HuH-7 (cell line): ENCODE results near the gene TMED8.
"Not testable (repeated sequence)": the region's sequence is repeated elsewhere in the genome, so short reads cannot be mapped to it uniquely, and the experiment has no call there.

Experiments
- DNase-seq: peaks from one replicate; pipeline ENCODE4 v3.0.0; 2011; ENCODE audit warnings: low spot score

Gene TMED8

GRCh38 chr14:77322250-77322902 lies 54.5 kb downstream of the TMED8 start:
- no peak for DNase-seq

DNA sequence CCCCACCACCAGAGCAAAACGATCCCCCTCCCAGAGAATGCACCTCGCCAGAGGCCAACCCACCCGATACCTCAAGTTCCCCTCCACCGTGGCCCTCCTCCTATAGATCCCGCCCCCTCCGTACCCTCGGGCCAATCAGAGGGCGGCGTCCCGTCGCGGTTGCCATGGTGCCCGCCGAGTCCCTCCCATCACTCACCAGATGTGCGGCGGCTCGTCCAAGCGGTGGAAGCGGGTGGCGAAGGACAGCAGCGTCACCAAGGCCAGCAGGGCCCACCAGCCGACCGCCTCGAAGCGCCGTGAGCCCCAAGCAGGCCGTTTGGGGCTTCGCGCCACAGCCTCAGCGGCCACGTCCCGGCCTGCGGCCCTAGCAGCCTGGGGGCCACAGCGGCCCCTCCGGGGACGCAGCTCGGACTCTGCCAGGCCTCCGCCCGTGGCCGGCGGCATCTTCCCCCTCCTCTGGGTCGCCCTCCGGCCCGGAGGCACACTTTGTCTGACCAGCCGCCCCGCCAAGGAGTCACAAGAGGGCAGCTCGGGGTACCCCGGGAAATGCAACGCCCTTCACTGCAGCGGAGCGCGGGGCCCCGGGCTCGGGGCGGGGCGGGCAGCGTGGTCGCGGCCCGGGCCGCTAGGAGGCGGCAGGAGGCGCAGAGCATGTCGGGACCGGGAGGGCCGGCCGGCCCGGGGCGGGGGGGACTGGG lies 56.5 kb downstream of the TMED8 start, which contains the start of gene POMT2:
Gene POMT2 (minus strand): TSS at position 646 of the 698 bp plus-strand sequence. CDS start 202 bp downstream, at position 444.
- DNase-seq: peak; percentile 85

DNA sequence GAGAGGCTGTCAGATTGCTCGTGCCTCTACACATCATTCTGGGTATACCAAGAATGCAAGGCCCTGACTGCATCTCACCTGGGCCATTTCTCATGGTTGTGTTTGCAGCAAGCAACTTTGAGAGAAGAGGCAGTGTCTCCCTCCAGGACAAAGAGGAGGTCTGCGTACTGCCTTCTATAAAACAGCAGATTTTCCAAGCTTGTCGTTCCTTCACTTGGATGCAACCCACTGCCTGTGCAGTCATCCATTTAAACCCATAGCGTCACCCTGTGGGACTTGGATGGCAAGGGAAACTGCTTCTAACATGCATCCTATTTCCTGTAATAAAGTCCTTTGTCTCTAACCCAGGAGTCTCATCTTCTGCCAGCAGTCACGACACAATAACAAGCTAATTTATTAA lies 57.5 kb downstream of the TMED8 start:
- DNase-seq: no peak

DNA sequence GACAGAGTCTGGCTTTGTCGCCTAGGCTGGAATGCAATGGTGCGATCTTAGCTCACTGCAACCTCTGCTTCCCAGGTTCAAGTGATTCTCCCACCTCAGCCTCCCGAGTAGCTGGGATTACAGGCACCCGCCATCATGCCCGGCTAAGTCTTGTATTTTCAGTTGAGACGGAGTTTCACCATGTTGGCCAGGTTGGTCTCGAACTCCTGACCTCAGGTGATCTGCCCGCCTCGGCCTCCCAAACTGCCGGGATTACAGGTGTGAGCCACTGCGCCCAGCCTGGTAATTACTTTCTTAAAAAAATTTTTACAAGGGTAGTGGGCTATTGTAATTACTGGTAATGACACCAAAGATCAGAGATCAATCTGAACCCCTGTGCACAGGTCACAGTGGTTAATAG lies 58.1 kb downstream of the TMED8 start:
- not testable (repeated sequence) for DNase-seq

DNA sequence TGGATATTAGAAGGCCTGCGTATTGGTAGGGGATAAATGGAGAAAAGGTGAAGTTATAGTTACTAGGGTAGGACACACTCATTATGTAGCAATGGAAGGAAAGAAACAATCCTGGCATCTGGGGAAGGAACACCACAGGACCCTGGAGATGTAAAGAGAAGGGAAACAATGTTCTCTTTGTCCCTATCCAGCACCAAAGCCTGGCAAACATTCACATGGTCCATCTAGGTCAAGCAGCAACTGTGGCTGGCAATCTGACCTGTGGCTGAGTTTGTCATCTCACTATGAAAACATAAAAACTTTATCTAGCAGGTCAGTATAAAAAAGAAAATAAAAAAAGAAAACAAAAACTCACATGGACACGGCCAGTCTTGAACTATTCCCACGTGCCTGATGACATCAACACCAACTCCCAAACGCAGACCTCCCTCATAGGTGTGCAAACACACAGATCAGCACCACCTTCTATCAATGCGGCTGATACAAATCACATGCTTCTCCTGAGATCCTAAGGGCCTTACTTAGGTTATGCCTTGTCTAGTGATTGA lies 58.8 kb downstream of the TMED8 start:
- DNase-seq: no peak

DNA sequence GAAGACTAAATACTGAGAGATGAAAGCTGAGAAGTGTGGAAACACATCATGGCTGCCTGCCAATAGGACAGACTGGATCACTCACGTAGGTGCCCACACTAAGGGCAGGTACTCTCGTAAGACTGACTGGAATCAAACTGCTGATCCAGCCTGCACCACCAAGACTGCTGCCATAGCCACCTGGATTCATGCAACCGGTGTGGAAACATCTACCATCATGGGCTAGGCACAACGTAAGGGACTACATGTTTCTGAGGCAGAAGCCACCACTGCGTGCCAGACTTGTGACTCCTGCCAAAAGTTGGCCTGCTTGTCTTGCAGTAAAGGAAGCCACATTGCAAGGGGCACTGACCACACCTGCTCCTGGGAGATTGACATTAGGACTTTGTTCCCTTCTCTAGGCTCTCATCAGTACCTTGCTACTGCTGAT lies 60.0 kb downstream of the TMED8 start:
- no peak for DNase-seq

- DNase-seq: no peak
Measured at GRCh38 chr14:77316195-77316505, 60.7 kb downstream of the TMED8 start.

GRCh38 chr14:77314539-77315457 lies 62.1 kb downstream of the TMED8 start:
- DNase-seq: no peak

GRCh38 chr14:77314043-77314442 lies 62.9 kb downstream of the TMED8 start:
- no peak for DNase-seq

- no peak for DNase-seq
Measured at GRCh38 chr14:77313371-77313770, 63.5 kb downstream of the TMED8 start.

DNA sequence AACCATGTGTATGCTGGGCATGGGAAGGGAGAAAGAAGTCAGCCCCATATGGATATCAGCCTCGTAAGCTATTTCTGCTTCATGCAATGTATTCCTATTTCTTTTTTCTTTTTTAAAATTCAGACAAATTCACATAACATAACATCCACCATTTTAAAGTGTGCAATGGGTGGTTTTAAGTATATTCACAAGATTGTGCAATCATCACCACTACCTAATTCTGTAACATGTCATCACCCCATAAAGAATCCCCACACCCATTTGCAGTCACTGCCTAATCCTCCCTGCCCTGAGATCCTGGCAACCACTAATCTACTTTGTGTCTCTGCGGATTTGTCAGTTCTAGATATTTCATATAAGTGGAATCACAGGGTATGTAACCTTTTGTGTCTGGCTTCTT lies 65.7 kb downstream of the TMED8 start:
- DNase-seq: no peak

- no peak for DNase-seq
Measured at GRCh38 chr14:77310026-77310425, 66.9 kb downstream of the TMED8 start.

GRCh38 chr14:77309131-77309530 lies 67.8 kb downstream of the TMED8 start:
- no peak for DNase-seq

- DNase-seq: no peak
Measured at GRCh38 chr14:77306851-77307496, 69.9 kb downstream of the TMED8 start.

GRCh38 chr14:77306416-77306815 lies 70.5 kb downstream of the TMED8 start:
- no peak for DNase-seq

DNA sequence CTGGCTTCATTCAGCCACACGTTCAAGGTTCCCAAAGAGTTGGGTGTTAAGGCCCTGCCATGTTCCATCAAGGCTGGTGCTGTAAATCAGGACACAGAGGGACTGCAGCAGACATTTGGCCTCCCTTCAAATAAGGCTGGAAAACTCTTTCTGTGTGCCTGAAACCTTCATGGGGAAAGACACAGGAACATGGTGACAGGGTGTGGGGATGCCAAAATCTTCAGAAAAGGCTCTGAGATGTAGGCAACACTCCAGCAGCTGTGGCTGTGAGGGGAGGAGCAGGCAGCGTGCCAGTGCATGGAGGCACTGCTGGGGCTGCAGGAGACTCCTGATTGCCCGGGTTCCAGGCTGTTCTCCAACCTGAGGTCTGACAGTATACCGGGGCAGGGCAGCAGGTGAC lies 71.2 kb downstream of the TMED8 start:
- DNase-seq: no peak

DNA sequence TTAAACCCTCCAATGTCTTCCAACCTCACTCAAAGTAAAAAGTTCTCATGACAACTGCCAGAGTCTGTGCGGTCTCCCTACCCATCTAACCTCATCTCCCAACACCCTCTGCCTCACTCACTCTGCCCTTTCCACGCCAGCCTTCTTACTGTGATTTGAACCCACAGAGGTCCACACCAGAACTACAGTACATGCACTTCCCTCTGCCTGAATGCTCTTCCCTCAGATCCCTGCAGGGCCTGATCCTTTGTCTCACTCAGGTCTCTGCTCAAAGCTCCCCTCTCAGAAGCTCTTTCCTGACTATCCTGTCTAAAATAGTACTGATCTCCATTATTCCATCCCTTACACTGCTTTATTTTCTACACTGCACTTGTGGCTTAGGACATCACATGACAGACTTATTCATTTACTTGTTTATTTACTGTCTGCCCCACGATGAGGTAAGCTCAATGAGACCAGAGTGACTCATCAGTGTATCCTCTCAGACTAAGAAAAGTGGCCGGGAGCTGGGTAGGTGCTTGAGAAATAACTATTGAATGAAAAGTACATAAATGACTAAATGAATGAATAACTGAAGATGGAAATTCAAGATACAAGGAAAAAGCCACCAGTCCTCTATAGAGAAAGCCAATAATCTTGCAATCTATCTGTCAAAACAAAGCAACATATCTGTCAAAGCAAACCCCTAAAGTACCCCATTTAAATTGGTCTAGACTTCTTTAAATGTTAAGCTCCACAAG lies 73.3 kb downstream of the TMED8 start:
- no peak for DNase-seq

DNA sequence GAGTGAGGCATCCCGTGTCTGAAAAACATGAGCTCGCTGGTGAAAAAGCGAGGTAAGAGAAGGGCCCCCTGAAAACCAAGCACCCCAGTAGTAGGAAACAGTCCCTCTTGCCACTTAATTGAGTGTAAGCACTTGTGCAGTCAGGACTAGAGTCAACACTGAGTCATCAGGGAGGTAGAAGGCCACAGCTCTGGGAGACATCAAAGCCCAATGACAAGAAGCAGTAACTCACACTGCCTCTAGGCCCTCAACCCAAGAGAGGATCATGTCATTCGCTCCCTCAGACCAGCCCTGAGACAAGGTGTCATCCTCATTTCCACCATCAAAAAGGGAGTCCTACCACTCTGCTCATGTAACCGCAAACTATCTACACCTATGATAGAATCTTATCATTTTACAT lies 74.0 kb downstream of the TMED8 start:
- DNase-seq: no peak

- DNase-seq: peak; percentile 68
Measured at GRCh38 chr14:77301103-77301502, 75.8 kb downstream of the TMED8 start.

- DNase-seq: no peak
Measured at GRCh38 chr14:77299771-77300170, 77.1 kb downstream of the TMED8 start.

- DNase-seq: no peak
Measured at GRCh38 chr14:77296906-77297305, 80.0 kb downstream of the TMED8 start.
